ENCODE data around the gene ALG12. TPM values are rescaled to one million over a fixed set of nuclear protein-coding genes. Genes with fewer than 3 reads are reported as not detected.

ALG12 gene
- total RNA-seq, 1 donor from 2014 or later: 25.9 TPM

DNA sequence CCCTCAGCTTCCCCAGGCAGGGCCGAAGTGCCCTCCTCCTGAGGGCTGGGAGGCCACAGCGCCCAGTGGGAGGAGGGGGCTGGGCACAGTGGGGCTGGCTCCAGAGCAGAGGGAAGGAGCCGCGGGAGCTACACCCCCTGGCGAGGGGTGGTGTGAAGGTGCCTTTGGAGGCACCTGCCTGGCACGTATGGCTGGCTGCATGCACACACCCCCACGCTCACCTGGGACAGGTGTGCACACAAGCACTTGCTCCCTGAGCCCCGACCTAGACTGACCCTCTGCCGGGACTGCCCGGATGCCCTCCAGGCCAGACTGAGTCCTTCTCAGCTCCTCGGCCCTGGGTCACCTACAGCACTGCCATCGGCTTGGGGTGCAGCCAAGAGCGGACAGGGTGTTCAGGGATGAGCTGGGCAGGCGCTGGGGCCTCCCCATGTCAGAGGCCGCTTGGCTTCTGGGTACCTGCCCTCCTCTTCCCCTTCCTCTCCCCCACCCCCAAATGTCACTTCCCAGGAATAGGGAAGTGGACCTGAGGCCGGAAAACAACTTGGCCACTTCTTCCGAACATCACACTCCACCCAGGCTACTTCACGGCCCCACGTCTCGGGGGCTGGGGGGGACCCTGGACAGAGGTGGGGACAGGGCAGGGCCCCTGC, 34.9 kb upstream of the ALG12 start:
- ATAC-seq: peak; percentile 0 to 1
- intact Hi-C loops (cut with DNase I): no loop called here

DNA sequence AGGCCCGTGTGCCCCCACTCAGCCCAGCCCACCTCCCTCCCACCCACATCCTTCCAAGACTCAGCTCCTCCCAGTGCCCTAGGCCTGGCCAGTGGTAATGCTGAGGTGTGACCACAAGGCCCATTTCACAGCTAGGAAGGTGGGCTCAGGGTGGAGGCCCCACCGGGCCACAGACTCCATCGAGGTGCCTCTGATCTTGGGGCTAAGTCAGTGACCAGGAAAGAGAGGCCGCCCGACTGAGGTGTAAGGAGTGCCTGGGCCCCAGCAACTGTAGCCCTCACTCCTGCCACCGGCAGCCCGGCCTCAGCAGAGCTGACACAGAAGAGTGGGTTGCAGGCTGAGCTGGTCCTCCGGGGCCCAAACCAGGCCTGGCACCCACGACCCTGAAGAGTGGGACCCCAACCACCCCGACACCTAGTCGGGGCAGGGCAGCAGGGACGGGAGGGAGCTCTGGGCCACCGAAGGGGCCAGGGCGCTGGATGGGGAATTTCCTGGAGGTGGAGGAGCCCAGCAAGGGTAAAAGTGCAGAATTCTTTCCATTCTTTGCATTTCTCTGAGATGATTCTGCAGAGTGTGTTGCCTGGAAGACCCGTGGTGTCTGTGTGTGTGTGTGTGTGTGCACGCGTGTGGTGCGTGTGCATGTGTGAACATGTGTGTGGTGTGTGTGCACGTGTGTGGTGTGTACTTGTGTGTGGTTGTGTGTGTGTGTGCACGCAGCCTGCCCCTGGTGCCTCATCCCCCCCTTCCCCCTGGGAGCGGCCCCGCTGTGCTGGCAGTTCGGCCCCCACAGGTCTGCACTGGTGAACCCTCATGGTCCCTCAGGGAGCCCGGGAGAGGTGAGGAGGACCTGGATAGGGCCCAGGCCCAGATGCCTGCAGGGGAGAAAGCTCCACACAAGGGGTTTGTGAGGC, 34.0 kb upstream of the ALG12 start:
- ATAC-seq: no peak
- intact Hi-C loops (cut with DNase I): no loop called here

More for the DNA sequence above, 34.9 kb upstream of the ALG12 start:
- Histone ChIP-seq H3K27me3 (ENCODE audit: low read depth) (no peaks in the 10 kb centered on the region), H3K36me3 (no peaks in the 10 kb centered on the region), H3K9me3 (no peaks in the 10 kb centered on the region), H3K27ac (peak overlapping the region; percentile 91), H3K4me1 (peaks cover 66% of the 10 kb centered on the region), H3K4me3 (peak overlapping the region; percentile 17)
- DNase-seq: peak; percentile 85
- peak; percentile 10 for TF ChIP-seq CTCF (IDR thresholded peaks at IDR 0.05)

DNA sequence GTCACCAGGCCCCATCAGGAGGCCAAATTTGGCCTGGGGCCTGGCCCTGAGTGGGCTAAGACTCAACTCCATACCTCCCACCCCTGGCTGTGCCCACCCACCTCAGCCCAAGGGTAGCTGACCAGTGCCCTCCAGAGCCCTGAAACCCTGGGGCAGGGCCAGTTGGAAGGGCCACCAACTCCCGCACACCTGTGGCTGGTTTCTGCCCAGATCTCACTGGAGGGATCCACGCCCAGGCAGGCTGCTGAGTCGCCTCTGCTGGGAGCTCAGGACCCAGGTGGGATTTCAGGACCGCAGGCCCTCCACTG, 33.4 kb upstream of the ALG12 start:
- DNase-seq (no peak), ATAC-seq (no peak)
- Histone ChIP-seq H3K9me3 (no peaks in the 10 kb centered on the region), H3K27me3 (ENCODE audit: low read depth) (no peaks in the 10 kb centered on the region), H3K36me3 (no peaks in the 10 kb centered on the region), H3K4me3 (no peak overlapping the region), H3K4me1 (peaks cover 60% of the 10 kb centered on the region), H3K27ac (peak overlapping the region; percentile 91)
- TF ChIP-seq CTCF (IDR thresholded peaks at IDR 0.05): no peak
- intact Hi-C loops (cut with DNase I): no loop called here

More for the DNA sequence above, 34.0 kb upstream of the ALG12 start:
- Histone ChIP-seq H3K9me3 (no peaks in the 10 kb centered on the region), H3K36me3 (no peaks in the 10 kb centered on the region), H3K4me3 (no peak overlapping the region), H3K27me3 (ENCODE audit: low read depth) (no peaks in the 10 kb centered on the region), H3K27ac (peak overlapping the region; percentile 91), H3K4me1 (peaks cover 63% of the 10 kb centered on the region)
- TF ChIP-seq CTCF (IDR thresholded peaks at IDR 0.05): no peak
- DNase-seq: no peak

GRCh38 chr22:49951000-49951677, 32.9 kb upstream of the ALG12 start:
- Histone ChIP-seq H3K4me3 (no peak overlapping the region), H3K36me3 (no peaks in the 10 kb centered on the region), H3K4me1 (peaks cover 60% of the 10 kb centered on the region), H3K27ac (peak overlapping the region; percentile 94), H3K9me3 (no peaks in the 10 kb centered on the region), H3K27me3 (ENCODE audit: low read depth) (no peaks in the 10 kb centered on the region)
- DNase-seq (peak; percentile 97), ATAC-seq (peak; percentile 62 to 67)
- intact Hi-C loops (cut with DNase I): no loop called here
- TF ChIP-seq CTCF (IDR thresholded peaks at IDR 0.05): no peak

- no peak for TF ChIP-seq CTCF (IDR thresholded peaks at IDR 0.05)
- DNase-seq (peak; percentile 78), ATAC-seq (no peak)
- Histone ChIP-seq H3K27ac (peak overlapping the region; percentile 94), H3K36me3 (no peaks in the 10 kb centered on the region), H3K9me3 (no peaks in the 10 kb centered on the region), H3K4me1 (peaks cover 60% of the 10 kb centered on the region), H3K4me3 (no peak overlapping the region), H3K27me3 (ENCODE audit: low read depth) (no peaks in the 10 kb centered on the region)
- intact Hi-C loops (cut with DNase I): no loop called here
These were observed 32.3 kb upstream of the ALG12 start for GRCh38 chr22:49950396-49950994.

All from lower lobe of right lung (tissue), 2 donors.